Mucosa of rectum (tissue), 2 donors: ENCODE measurements around the gene MAN1A1.

Experiments
- H3K27ac ChIP-seq, 2 donors: one replicate each; pipeline ENCODE4 v1.7.0; 2013; ENCODE audit warnings: inconsistent platforms in 2 of 2, low read depth in 2 of 2, low read length in 2 of 2
- H3K27me3 ChIP-seq, 2 donors: one replicate each; pipeline ENCODE4 v1.7.0; 2013; ENCODE audit warnings: low read length in 2 of 2; ENCODE audit not compliant: control insufficient read depth in 2 of 2, insufficient read depth in 2 of 2
- H3K36me3 ChIP-seq, 2 donors: one replicate each; pipeline ENCODE4 v1.7.0; 2013; ENCODE audit warnings: low read length in 2 of 2; ENCODE audit not compliant: control insufficient read depth in 2 of 2, insufficient read depth in 2 of 2
- H3K4me1 ChIP-seq, 2 donors: one replicate each; pipeline ENCODE4 v1.7.0; 2013; ENCODE audit warnings: low read length in 2 of 2, mild to moderate bottlenecking in 1 of 2; ENCODE audit not compliant: control insufficient read depth in 2 of 2, insufficient read depth in 2 of 2
- H3K4me3 ChIP-seq, 2 donors: one replicate each; pipeline ENCODE4 v1.7.0; 2013; ENCODE audit warnings: low read length in 2 of 2
- H3K9ac ChIP-seq, 2 donors: one replicate each; pipeline ENCODE4 v1.7.0; 2013; ENCODE audit warnings: low read length in 2 of 2, low read depth in 1 of 2, mild to moderate bottlenecking in 1 of 2
- H3K9me3 ChIP-seq, 2 donors: one replicate each; pipeline ENCODE4 v1.7.0; 2013; ENCODE audit warnings: low read length in 2 of 2; ENCODE audit not compliant: control insufficient read depth in 2 of 2
- donor health status: healthy.
- donor health status: Normal muscosa, but diverticular disease.

MAN1A1 gene

DNA sequence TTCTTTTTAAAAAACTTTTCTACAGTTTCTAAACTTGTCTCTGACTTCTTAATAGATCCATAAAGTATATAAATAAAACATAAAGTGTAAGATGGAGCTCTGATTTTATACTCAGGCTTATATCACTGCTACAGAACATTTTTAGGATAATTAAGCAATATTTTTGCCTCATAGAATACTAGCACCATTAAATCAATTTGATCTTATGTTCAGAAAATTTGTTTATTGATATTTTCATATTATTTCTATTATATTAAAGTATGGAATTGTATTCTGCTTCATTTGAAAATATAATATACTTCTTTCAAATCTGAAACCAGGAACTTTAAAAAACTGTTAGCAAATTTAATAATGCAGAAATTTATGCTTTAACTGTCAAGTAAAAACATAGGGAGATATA is 106.5 kb downstream of the MAN1A1 start:
- Histone ChIP-seq H3K9ac (no peak overlapping the region), H3K4me1 (peaks cover 0 to 2% of the 10 kb centered on the region in 2 donors), H3K9me3 (no peaks in the 10 kb centered on the region), H3K4me3 (no peak overlapping the region), H3K27ac (no peak overlapping the region), H3K27me3 (no peaks in the 10 kb centered on the region), H3K36me3 (peaks cover 0 to 18% of the 10 kb centered on the region in 2 donors)

DNA sequence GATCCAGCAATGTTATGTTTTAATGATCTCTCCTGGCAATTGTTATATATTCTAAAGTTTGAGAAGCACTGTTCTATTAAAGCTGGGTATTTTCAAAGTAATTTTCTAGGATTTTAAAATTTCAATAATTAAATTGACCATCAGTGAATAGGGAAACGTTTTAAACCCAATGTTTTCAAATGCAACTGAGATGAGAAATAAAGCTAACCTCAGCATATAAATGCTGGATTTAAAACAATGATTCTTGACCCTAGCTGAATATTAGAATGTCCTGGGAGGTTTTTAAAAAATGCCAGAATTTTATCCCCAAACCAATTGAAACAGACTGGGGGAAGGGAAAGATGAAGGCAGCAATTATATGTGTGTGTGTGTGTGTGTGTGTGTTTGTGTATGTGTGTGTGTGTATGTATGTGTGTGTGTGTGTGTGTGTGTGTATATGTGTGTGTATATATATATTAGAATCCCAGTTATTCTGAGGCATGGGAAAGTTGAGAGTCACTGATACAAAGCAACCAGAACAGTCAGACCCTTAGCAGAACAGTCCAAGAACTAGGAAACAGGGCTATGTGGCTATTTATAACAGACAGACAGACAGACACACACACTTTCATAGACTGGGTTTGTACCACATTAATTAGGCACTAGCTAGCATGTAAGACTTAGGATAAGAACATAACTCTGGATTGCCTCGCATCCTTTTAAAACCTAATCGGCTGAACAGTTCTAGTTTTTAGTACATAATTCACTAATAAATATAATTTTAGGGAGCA is 107.8 kb downstream of the MAN1A1 start:
- H3K36me3 ChIP-seq: peaks cover 0 to 11% of the 10 kb centered on the region in 2 donors
- no peaks in the 10 kb centered on the region for H3K27me3 ChIP-seq
- no peak overlapping the region for H3K9ac ChIP-seq
- no peak overlapping the region for H3K4me3 ChIP-seq
- peaks cover 0 to 2% of the 10 kb centered on the region in 2 donors for H3K4me1 ChIP-seq
- no peak overlapping the region for H3K27ac ChIP-seq
- no peaks in the 10 kb centered on the region for H3K9me3 ChIP-seq

DNA sequence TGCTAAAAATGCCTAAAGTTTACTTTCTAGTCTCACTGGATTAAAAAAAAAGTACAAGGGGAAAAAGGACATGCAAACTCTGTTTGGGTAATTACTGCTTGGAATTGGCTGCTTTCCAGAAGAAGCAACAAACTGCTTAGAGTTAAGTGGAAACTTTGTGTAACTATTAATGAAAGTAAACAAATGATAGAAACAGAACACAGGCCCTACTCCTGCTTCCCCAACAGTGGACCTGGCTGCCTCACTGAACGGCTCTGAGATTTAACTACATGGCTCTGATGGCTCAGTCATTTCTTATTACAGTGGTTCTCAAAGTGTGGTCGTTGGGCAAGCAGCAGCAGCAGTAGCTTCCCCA is 108.5 kb downstream of the MAN1A1 start:
- H3K9ac ChIP-seq: no peak overlapping the region
- no peak overlapping the region for H3K4me3 ChIP-seq
- peaks cover 0 to 6% of the 10 kb centered on the region in 2 donors for H3K36me3 ChIP-seq
- H3K27ac ChIP-seq: no peak overlapping the region
- H3K4me1 ChIP-seq: peaks cover 0 to 2% of the 10 kb centered on the region in 2 donors
- H3K27me3 ChIP-seq: no peaks in the 10 kb centered on the region
- H3K9me3 ChIP-seq: no peaks in the 10 kb centered on the region

DNA sequence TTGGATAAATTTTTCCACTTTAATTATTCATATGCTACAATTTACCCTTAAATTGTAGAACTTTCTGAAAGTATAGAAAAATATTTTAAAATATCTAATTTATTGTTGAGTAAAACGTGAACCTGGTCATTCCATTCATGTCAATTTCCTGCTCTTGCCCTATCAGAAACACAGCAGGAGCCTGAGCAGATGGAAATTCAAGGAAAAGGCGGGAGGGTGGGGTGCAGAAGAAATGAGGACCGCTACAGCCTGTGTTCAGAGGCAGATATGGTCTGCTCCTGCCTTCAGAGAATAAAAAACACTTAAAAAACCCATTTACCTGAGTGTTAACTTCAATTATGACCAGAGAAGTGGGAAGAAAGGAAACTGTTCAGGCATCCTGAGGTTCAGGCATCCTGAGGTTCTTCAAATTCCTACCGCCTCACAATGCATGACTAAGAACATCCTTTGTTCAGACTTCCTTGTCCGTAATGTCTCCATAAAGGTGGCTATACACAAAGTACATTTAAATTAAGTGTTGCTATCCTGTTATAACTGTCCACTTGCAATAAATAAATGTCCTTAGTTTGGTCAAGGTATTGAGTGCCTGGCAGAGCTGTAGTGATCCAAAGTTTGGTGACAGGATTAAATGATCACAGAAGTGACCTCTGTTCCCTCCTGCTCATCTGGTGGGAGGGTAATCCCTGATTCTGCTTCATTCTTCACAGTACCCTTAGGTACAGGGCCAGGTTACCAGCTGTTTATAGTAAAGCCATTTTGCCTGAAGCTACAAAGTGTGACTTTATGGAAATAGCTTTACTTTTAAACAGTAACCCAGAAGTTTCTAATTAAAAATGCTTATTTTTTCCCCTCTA is 109.1 kb downstream of the MAN1A1 start:
- peaks cover 0 to 2% of the 10 kb centered on the region in 2 donors for H3K4me1 ChIP-seq
- no peaks in the 10 kb centered on the region for H3K27me3 ChIP-seq
- H3K9ac ChIP-seq: no peak overlapping the region
- H3K27ac ChIP-seq: peak overlapping the region in 1 of 2 donors; percentile 42
- no peaks in the 10 kb centered on the region for H3K9me3 ChIP-seq
- peaks cover 0 to 4% of the 10 kb centered on the region in 2 donors for H3K36me3 ChIP-seq
- no peak overlapping the region for H3K4me3 ChIP-seq

DNA sequence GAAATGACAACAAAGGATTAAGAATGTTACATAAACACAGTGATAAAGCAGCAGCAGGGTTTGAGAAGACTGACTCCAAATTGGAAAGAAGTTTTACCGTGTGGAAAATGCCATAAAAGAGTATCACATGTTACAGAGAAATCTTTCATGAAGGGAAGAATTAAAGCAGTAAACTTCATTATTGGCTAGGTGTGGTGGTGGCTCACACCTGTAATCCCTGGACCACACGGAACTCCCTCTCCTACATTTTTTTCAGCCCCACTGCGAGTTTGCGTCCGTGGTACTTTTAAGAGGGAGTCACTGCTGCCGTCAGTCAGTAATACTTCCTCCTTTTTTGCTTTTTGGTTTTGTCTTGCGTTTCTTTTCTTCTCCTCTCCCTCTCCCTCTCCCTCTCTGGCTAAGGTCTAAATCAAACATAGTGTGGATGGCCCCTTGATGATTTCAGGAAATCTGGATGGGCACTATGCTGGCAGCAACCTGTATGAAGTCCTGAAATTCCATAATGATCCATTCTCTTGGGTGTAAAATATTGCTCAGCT is 112.3 kb downstream of the MAN1A1 start:
- Histone ChIP-seq H3K4me1 (peaks cover 0 to 2% of the 10 kb centered on the region in 2 donors), H3K4me3 (no peak overlapping the region), H3K27me3 (no peaks in the 10 kb centered on the region), H3K27ac (no peak overlapping the region), H3K9ac (no peak overlapping the region), H3K36me3 (peaks cover 0 to 7% of the 10 kb centered on the region in 2 donors), H3K9me3 (no peaks in the 10 kb centered on the region)

DNA sequence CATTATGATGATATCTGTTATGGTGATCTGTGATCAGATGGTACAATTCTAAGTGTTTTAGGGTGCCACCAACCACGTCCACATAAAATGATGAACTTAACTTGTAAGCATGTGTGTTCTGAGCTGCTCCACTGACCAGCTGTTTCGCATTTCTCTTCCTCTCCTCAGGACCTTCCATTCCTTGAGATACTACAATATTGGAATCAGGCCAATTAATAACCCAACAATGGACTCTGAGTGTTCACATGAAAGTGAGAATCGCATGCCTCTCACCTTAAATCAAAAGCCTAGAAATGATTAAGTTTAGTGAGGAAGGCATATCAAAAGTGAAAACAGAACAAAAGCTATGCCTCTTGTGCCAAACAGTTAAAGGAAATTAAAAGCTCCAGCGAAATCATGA is 114.6 kb downstream of the MAN1A1 start:
- Histone ChIP-seq H3K9ac (no peak overlapping the region), H3K27ac (no peak overlapping the region), H3K9me3 (no peaks in the 10 kb centered on the region), H3K27me3 (no peaks in the 10 kb centered on the region), H3K36me3 (peaks cover 0 to 3% of the 10 kb centered on the region in 2 donors), H3K4me1 (no peaks in the 10 kb centered on the region), H3K4me3 (no peak overlapping the region)

DNA sequence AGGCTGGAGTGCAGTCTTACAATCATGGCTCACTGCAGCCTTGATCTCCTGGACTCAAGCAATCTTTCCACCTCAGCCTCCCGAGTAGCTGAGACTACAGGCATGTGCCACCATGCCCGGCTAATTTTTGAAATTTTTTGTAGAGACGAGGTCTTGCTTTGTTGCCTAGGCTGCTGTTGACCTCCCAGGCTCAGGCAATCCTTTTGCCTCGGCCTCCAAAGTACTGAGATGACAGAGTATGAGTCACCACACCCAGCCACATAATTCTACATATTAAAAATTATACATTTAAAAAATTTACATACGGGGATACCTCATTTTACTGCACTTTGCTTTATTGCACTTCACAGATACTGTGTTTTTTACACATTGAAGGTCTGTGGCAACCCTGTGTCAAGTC is 115.1 kb downstream of the MAN1A1 start:
- Histone ChIP-seq H3K9me3 (no peaks in the 10 kb centered on the region), H3K27ac (no peak overlapping the region), H3K27me3 (no peaks in the 10 kb centered on the region), H3K36me3 (peaks cover 0 to 3% of the 10 kb centered on the region in 2 donors), H3K4me3 (no peak overlapping the region), H3K4me1 (no peaks in the 10 kb centered on the region), H3K9ac (no peak overlapping the region)

DNA sequence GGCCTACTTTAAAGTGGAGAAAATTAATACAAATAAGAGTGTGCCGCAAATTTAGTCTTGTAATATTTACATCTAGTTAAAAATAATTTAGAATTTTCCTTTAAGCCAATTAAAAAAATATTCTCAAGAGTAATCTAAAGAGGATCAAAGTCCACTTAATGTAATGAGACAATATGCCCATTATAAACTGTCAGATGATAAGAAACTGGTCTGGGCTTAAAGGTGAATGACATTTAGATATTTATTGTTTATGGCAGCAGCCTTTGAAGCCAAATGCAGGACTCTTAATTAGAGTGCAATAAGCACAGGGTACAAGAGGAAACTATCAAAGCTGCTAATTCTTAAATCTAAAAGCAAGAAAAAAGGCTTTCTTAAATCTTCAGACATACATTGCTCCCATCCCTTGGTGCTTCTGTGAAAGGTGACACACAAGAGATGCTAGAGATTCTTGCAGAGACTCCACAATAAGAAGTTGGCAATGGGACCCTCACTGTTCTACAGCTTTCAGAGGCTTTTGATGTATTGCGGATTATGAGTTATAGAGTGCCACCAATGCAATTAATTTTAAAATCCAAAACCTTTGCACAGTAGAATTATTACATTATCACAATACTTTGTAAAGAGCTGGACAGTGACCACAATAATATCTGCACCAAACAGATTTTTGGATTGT is 116.1 kb downstream of the MAN1A1 start:
- H3K4me3 ChIP-seq: no peak overlapping the region
- peaks cover 0 to 3% of the 10 kb centered on the region in 2 donors for H3K36me3 ChIP-seq
- H3K9ac ChIP-seq: no peak overlapping the region
- H3K27ac ChIP-seq: no peak overlapping the region
- H3K9me3 ChIP-seq: no peaks in the 10 kb centered on the region
- no peaks in the 10 kb centered on the region for H3K4me1 ChIP-seq
- H3K27me3 ChIP-seq: no peaks in the 10 kb centered on the region

DNA sequence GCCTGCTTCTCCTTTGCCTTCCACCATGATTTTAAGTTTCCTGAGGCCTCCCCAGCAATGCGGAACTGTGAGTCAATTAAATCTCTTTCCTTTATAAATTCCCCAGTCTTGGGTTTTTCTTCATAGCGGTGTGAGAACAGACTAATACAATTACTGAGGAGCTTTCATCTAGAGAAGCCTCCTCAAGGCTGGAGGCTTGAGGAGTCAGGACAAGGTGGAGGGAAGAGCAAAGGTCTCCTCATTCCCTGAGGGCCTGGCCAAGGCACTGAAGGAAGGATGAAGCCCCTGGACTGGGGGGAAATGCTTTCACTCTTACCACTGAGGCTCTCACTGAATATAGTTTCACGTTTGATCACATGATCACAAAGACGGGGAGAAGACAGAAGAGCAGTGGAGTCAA is 118.2 kb downstream of the MAN1A1 start:
- Histone ChIP-seq H3K9me3 (no peaks in the 10 kb centered on the region), H3K36me3 (peaks cover 0 to 6% of the 10 kb centered on the region in 2 donors), H3K9ac (no peak overlapping the region), H3K27ac (no peak overlapping the region), H3K4me1 (no peaks in the 10 kb centered on the region), H3K4me3 (no peak overlapping the region), H3K27me3 (no peaks in the 10 kb centered on the region)

DNA sequence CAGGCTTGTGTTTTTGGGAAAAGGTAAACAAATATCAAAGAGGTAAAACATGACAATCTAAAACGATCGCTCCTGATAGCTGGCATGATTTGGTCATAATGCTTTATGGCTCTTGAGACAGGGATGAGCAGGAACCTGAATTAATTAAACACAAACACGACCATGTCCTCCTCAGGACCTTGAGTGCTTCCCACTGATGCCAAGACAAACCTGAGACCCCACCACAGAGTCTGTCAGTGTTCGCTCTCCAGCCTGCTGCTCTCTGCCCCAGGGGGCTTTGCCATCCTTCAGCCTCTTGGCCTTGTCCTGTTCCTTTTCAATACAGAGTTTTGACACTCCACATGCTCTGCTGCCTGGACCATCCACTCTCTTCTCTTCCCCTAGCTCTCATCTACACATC is 119.4 kb downstream of the MAN1A1 start:
- Histone ChIP-seq H3K9me3 (no peaks in the 10 kb centered on the region), H3K9ac (no peak overlapping the region), H3K4me3 (no peak overlapping the region), H3K36me3 (peaks cover 0 to 6% of the 10 kb centered on the region in 2 donors), H3K27ac (no peak overlapping the region), H3K4me1 (no peaks in the 10 kb centered on the region), H3K27me3 (no peaks in the 10 kb centered on the region)
